Inflammatory macrophage treated with lipopolysaccharide for 1 hour (primary cell): Measurements from ENCODE around the gene TOP2A.
"Not testable (repeated sequence)": the region's sequence is repeated elsewhere in the genome, so short reads cannot be mapped to it uniquely, and the experiment has no call there.

Experiments used
- DNase-seq, 2 donors: peaks; one replicate each; pipeline ENCODE4 v3.0.0-alpha.2; 2020 to 2022

Gene TOP2A

GRCh38 chr17:40375786-40376185 is 41.9 kb downstream of the TOP2A start:
- not testable (repeated sequence) for DNase-seq

- DNase-seq, result no peak
Observed at GRCh38 chr17:40374821-40375498, 42.7 kb downstream of the TOP2A start.

- DNase-seq, result no peak
Observed at GRCh38 chr17:40373999-40374398, 43.7 kb downstream of the TOP2A start.

GRCh38 chr17:40373324-40373723 is 44.4 kb downstream of the TOP2A start:
- peak; percentile 92 to 99 for DNase-seq

- not testable (repeated sequence) for DNase-seq
Observed at GRCh38 chr17:40372644-40373043, 45.1 kb downstream of the TOP2A start.

- DNase-seq, result no peak
Observed at GRCh38 chr17:40372031-40372430, 45.7 kb downstream of the TOP2A start.

- peak; percentile 4 to 7 for DNase-seq
Observed at GRCh38 chr17:40371261-40371929, 46.3 kb downstream of the TOP2A start.

GRCh38 chr17:40369923-40370322 is 47.8 kb downstream of the TOP2A start:
- no peak for DNase-seq

GRCh38 chr17:40367728-40368127 is 50.0 kb downstream of the TOP2A start:
- not testable (repeated sequence) for DNase-seq

GRCh38 chr17:40366861-40367518 is 50.7 kb downstream of the TOP2A start:
- no peak for DNase-seq

- no peak for DNase-seq
Observed at GRCh38 chr17:40366076-40366860, 51.4 kb downstream of the TOP2A start.

- no peak for DNase-seq
Observed at GRCh38 chr17:40364906-40365305, 52.8 kb downstream of the TOP2A start.

GRCh38 chr17:40364121-40364861 is 53.4 kb downstream of the TOP2A start, which contains the start of gene GJD3:
Gene GJD3 (minus strand): TSS chr17:40364737. CDS start chr17:40363815, 922 bp downstream.
- DNase-seq, result no peak

GRCh38 chr17:40363111-40363827 is 54.4 kb downstream of the TOP2A start:
- DNase-seq, result peak in 1 of 2 donors; percentile 14

- DNase-seq, result peak; percentile 76 to 78
Observed at GRCh38 chr17:40362696-40363110, 55.0 kb downstream of the TOP2A start.

- no peak for DNase-seq
Observed at GRCh38 chr17:40361925-40362695, 55.6 kb downstream of the TOP2A start.

GRCh38 chr17:40361063-40361924 is 56.4 kb downstream of the TOP2A start:
- DNase-seq, result no peak

- no peak for DNase-seq
Observed at GRCh38 chr17:40360091-40360490, 57.6 kb downstream of the TOP2A start.

GRCh38 chr17:40358323-40359038 is 59.2 kb downstream of the TOP2A start:
- DNase-seq, result peak; percentile 66 to 99
